NCI-H2107 treated with DMSO at 0.1 percent for 48 hours (cell line): ENCODE results near the gene FOXK2.
"Not testable (repeated sequence)": the region's sequence is repeated elsewhere in the genome, so short reads cannot be mapped to it uniquely, and the experiment has no call there.

Experiments
- DNase-seq: peaks from one replicate; lab custom pipeline; 2025; ENCODE audit not compliant: unreplicated experiment; lab: John Stamatoyannopoulos, UW

Gene FOXK2

GRCh38 chr17:82494236-82495055, 25.1 kb upstream of the FOXK2 start:
- peak; percentile 51 for DNase-seq

DNA sequence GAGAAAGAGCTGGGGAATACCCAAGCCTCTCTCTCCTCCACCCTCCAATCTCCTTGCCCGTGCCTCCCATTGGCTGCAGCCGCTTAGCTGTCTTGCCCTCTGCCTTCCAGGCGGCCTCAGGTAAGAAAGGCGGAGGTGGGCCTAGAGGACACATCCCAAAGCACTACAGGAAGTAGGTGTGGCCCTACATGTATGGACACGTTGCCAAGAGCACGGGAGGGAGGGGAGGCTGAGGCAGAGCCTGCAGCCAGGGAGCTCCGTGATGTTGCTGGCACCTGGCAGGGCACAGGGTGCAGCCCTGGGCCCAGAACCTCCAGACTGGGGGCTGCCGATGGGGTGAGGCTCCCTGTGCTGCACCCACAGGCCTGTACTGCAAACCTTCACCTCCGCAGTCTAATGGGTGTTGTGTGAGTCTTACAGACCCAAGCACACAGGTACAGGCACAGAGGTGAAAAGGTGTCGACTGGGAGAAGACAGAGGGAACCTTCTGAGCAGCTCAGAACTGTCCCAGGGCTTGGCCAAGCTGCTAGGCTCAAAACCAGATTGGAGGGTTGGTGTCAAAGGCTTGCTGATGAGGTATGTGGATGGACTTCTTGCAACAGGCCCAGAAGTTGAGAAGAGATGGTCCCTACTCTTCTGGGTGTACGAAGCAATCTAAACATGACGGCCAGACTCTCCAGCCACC, 23.5 kb upstream of the FOXK2 start:
- DNase-seq: no peak

GRCh38 chr17:82496529-82497434, 22.8 kb upstream of the FOXK2 start:
- DNase-seq: peak; percentile 52

GRCh38 chr17:82497483-82498405, 21.8 kb upstream of the FOXK2 start:
- DNase-seq: no peak

DNA sequence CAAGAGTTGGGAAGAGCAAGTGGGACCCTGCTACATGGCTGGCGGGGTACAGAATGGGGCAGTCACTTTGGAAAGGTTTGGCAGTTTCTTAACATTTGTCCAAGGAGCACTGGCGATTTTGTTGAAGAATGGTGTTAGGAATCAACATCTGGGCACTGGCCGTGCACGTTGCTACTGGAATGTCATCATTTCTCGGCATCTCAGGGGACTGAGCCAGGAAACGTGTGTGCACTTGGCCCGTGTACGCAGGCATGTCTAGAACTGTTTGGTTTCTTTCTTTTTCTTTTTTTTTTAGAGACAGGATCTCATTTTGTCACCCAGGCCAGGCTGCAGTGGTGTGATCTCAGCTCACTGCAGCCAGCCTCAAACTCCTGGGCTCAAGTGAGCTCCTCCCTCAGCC, 17.3 kb upstream of the FOXK2 start:
- DNase-seq: no peak

GRCh38 chr17:82503094-82503727, 16.3 kb upstream of the FOXK2 start:
- no peak for DNase-seq

DNA sequence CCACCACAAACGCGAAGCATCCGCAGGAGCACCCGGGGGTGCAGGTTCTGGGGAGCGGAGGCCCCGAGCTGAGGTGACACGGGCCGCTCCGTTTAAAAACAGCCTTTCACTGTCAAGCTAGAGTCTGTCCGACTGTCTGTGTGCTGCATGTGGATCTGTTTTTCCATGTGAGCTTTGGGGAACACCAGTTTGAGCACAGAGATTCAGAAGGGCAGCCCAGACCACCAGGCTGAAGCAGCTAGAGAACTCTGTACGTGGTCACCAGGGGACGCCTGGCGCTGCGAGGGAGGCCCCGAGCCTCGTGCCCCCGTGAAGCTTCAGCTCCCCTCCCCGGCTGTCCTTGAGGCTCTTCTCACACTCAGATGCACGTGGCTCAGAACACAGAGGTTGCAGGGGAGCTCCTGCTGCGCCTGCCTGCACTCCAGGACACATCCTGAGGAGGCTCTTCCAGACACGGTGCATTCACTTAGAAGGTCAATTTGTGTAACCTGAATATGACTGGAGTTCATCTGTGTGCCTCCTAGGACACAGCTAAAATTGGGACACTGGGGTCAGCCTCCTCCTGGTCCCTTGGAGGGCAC, 15.7 kb upstream of the FOXK2 start:
- DNase-seq: no peak

GRCh38 chr17:82505296-82505695, 14.2 kb upstream of the FOXK2 start:
- no peak for DNase-seq

GRCh38 chr17:82506402-82506801, 13.1 kb upstream of the FOXK2 start:
- DNase-seq: not testable (repeated sequence)

- no peak for DNase-seq
Observed at GRCh38 chr17:82507631-82508175, 11.8 kb upstream of the FOXK2 start.

- DNase-seq: not testable (repeated sequence)
Observed at GRCh38 chr17:82511642-82512041, 7.9 kb upstream of the FOXK2 start.

GRCh38 chr17:82513864-82514263, 5.7 kb upstream of the FOXK2 start:
- DNase-seq: not testable (repeated sequence)

- DNase-seq: no peak
Observed at GRCh38 chr17:82517230-82517865, 2.2 kb upstream of the FOXK2 start.

GRCh38 chr17:82519971-82520903, 705 bp downstream of the FOXK2 start:
- peak; percentile 25 for DNase-seq

- peak; percentile 59 for DNase-seq
Observed at GRCh38 chr17:82524540-82524939, 5.0 kb downstream of the FOXK2 start.

- no peak for DNase-seq
Observed at GRCh38 chr17:82525712-82526111, 6.2 kb downstream of the FOXK2 start.

DNA sequence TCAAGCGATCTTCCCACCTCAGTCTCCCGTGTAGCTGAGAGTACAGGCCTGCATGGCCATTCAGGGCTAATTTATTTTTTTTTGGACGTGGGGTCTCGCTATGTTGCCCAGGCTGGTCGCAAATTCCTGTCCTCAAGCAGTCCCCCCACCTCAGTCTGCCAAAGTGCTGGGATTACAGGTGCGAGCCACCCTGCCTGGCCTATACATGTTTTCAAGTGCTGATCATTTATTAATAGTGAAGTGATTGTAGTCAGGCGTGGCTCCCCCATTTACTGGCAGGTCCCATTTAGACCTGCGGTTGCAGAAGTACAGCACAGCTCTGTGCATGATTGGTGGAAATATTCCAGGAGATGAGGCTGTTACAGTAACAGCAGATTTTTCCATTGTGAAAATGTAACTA, 8.4 kb downstream of the FOXK2 start:
- DNase-seq: no peak
